WTC11 (cell line): Measurements from ENCODE around the gene PIP4P1. TPM values are rescaled to one million over a fixed set of nuclear protein-coding genes. Genes with fewer than 3 reads are reported as not detected.

Experiments
- ATAC-seq: fragments of 200-7000 bp; cut with Tn5 transposase; 2 replicates; pipeline ENCODE4 v1.10.0; 2021; ENCODE audit warnings: mild to moderate bottlenecking, moderate library complexity
- CTCF ChIA-PET: fragments of 300-600 bp; sonication (Branson Sonifier 250); formaldehyde crosslinking; loops from one replicate; lab custom pipeline; 2021; ENCODE audit warnings: antibody characterized with exemption; lab: Charles Lee
- POLR2A ChIA-PET: fragments of 350-600 bp; sonication (Branson Sonifier 250); formaldehyde crosslinking; loops from one replicate; lab custom pipeline; 2021; ENCODE audit warnings: antibody characterized with exemption; lab: Charles Lee
- DNase-seq: peaks from one replicate; pipeline ENCODE4 v3.0.0; 2021; ENCODE audit warnings: low spot score
- H3K27ac Mint-ChIP-seq: 2 replicates; pipeline ENCODE4 v1.8.0; 2021; ENCODE audit warnings: mixed read lengths
- H3K27me3 Mint-ChIP-seq: 2 replicates; pipeline ENCODE4 v1.8.0; 2021; ENCODE audit warnings: low read depth, mild to moderate bottlenecking, moderate library complexity, mixed read lengths
- H3K36me3 Mint-ChIP-seq: 2 replicates; pipeline ENCODE4 v1.8.0; 2021; ENCODE audit warnings: mixed read lengths
- H3K4me1 Mint-ChIP-seq: 2 replicates; pipeline ENCODE4 v1.8.0; 2022; ENCODE audit warnings: mixed read lengths
- H3K4me3 Mint-ChIP-seq: 2 replicates; pipeline ENCODE4 v1.8.0; 2021; ENCODE audit warnings: mild to moderate bottlenecking, moderate library complexity, mixed read lengths
- H3K9me3 Mint-ChIP-seq: 2 replicates; pipeline ENCODE4 v1.8.0; 2021; ENCODE audit warnings: mixed read lengths
- AFF4 ChIP-seq: sonication (generic); formaldehyde crosslinking; IDR thresholded peaks from 2 replicates; pipeline ENCODE4 v1.8.1; 2023; ENCODE audit warnings: mild to moderate bottlenecking, missing genetic modification reagents, borderline replicate concordance
- ATF1 ChIP-seq: sonication (generic); formaldehyde crosslinking; IDR thresholded peaks from 2 replicates; pipeline ENCODE4 v1.8.1; 2023; ENCODE audit warnings: mild to moderate bottlenecking, moderate library complexity, missing genetic modification reagents
- ATF2 ChIP-seq: sonication (generic); formaldehyde crosslinking; IDR thresholded peaks from 2 replicates; pipeline ENCODE4 v1.8.1; 2022; ENCODE audit warnings: low read depth, missing genetic modification reagents, borderline replicate concordance
- CBFB ChIP-seq: sonication (generic); formaldehyde crosslinking; IDR thresholded peaks from 2 replicates; pipeline ENCODE4 v1.8.1; 2022; ENCODE audit warnings: mild to moderate bottlenecking, low read depth, missing genetic modification reagents
- CREB1 ChIP-seq: sonication (generic); formaldehyde crosslinking; IDR thresholded peaks from 2 replicates; pipeline ENCODE4 v1.8.0; 2023; ENCODE audit warnings: mild to moderate bottlenecking, missing genetic modification reagents
- ETV6 ChIP-seq: sonication (generic); formaldehyde crosslinking; IDR thresholded peaks from 2 replicates; pipeline ENCODE4 v1.8.1; 2022; ENCODE audit warnings: mild to moderate bottlenecking, missing genetic modification reagents
- FOXJ3 ChIP-seq: sonication (generic); formaldehyde crosslinking; IDR thresholded peaks from 2 replicates; pipeline ENCODE4 v1.9.0; 2021; ENCODE audit warnings: missing genetic modification reagents, mild to moderate bottlenecking, borderline replicate concordance
- GRHL2 ChIP-seq: fragments of 250-450 bp; sonication (Bioruptor Pico); IDR thresholded peaks from 2 replicates; pipeline ENCODE4 v1.8.0; 2022; ENCODE audit warnings: mild to moderate bottlenecking, moderate library complexity; ENCODE audit not compliant: insufficient replicate concordance, severe bottlenecking
- MYBL2 ChIP-seq: sonication (generic); formaldehyde crosslinking; IDR thresholded peaks from 2 replicates; pipeline ENCODE4 v1.8.1; 2023; ENCODE audit warnings: mild to moderate bottlenecking, moderate library complexity, missing genetic modification reagents
- NR1H2 ChIP-seq: sonication (generic); formaldehyde crosslinking; IDR thresholded peaks from 2 replicates; pipeline ENCODE4 v1.9.0; 2021; ENCODE audit warnings: mild to moderate bottlenecking, moderate library complexity, missing genetic modification reagents
- NR2C2 ChIP-seq: sonication (generic); formaldehyde crosslinking; IDR thresholded peaks from 2 replicates; pipeline ENCODE4 v1.8.0; 2022; ENCODE audit warnings: mild to moderate bottlenecking, missing genetic modification reagents
- PRRX2 ChIP-seq: fragments of 250-450 bp; sonication (Bioruptor Pico); IDR thresholded peaks from 2 replicates; pipeline ENCODE4 v1.8.0; 2021; ENCODE audit warnings: mild to moderate bottlenecking
- RORB ChIP-seq: fragments of 250-450 bp; sonication (Bioruptor Pico); IDR thresholded peaks from 2 replicates; pipeline ENCODE4 v1.9.0; 2021; ENCODE audit warnings: mild to moderate bottlenecking
- SMAD3 ChIP-seq: sonication (generic); formaldehyde crosslinking; IDR thresholded peaks from 2 replicates; pipeline ENCODE4 v1.8.0; 2022; ENCODE audit warnings: missing genetic modification reagents, mild to moderate bottlenecking, borderline replicate concordance
- SOX15 ChIP-seq: fragments of 250-450 bp; sonication (Bioruptor Pico); IDR thresholded peaks from 2 replicates; pipeline ENCODE4 v1.9.0; 2021; ENCODE audit warnings: mild to moderate bottlenecking
- ZBTB43 ChIP-seq: sonication (generic); formaldehyde crosslinking; IDR thresholded peaks from 2 replicates; pipeline ENCODE4 v1.8.1; 2023; ENCODE audit warnings: mild to moderate bottlenecking, missing genetic modification reagents
- ZNF232 ChIP-seq: sonication (generic); formaldehyde crosslinking; IDR thresholded peaks from 2 replicates; pipeline ENCODE4 v1.8.0; 2022; ENCODE audit warnings: mild to moderate bottlenecking, missing genetic modification reagents
- ZNF263 ChIP-seq: sonication (generic); formaldehyde crosslinking; IDR thresholded peaks from 2 replicates; pipeline ENCODE4 v1.8.1; 2022; ENCODE audit warnings: low read depth, mild to moderate bottlenecking, moderate library complexity, missing genetic modification reagents
- ZNF317 ChIP-seq: sonication (generic); formaldehyde crosslinking; IDR thresholded peaks from 2 replicates; pipeline ENCODE4 v1.8.1; 2023; ENCODE audit warnings: low read depth, mild to moderate bottlenecking, moderate library complexity, missing genetic modification reagents, borderline replicate concordance
- total RNA-seq: library from RNA; stranded (reverse); gene quantifications from 3 replicates; pipeline ENCODE4 v1.2.3, GENCODE V29; 2021
- TF ChIP-seq, protein P1 (sequence below): sonication (generic); formaldehyde crosslinking; IDR thresholded peaks from 2 replicates; pipeline ENCODE4 v1.8.0; 2022; ENCODE audit warnings: mild to moderate bottlenecking, missing genetic modification reagents
- TF ChIP-seq, protein P2 (sequence below): sonication (generic); formaldehyde crosslinking; IDR thresholded peaks from 2 replicates; pipeline ENCODE4 v1.8.0; 2023; ENCODE audit warnings: mild to moderate bottlenecking, missing genetic modification reagents
- TF ChIP-seq, protein P3 (sequence below): sonication (generic); formaldehyde crosslinking; IDR thresholded peaks from 2 replicates; pipeline ENCODE4 v1.8.1; 2023; ENCODE audit warnings: mild to moderate bottlenecking, missing genetic modification reagents, moderate library complexity

PIP4P1 gene
- total RNA-seq, 1 experiment from 2014 or later = 34.1 TPM

DNA sequence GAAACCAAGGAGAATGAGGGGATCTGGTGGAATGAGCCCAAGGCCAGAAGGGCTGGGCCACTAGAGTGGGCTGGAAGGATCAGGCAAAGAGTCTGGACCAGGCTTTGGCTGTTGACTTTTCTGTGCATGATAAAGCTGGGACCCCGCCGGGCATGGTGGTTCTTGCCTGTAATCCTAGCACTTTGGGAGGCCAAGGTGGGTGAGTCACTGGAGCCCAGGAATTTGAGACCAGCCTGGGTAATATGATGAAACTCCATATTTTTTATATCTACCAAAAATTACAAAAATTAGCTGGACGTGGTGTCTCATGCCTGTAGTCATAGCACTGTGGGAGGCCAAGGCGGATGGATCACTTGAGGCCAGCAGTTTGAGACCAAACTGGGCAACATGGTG lies 24.9 kb downstream of the PIP4P1 start (continued):
- TF ChIP-seq AFF4 (CRISPR knock-in tag) (no peak), ZBTB43 (CRISPR knock-in tag) (no peak), NR2C2 (CRISPR knock-in tag) (no peak), PRRX2 (CRISPR knock-in tag) (no peak)

GRCh38 chr14:20435582-20436362 lies 25.5 kb downstream of the PIP4P1 start, which contains the start of gene KLHL33:
KLHL33 (minus strand) TSS chr14:20436166; CDS start chr14:20435811, 355 bp downstream.
- CTCF ChIA-PET = interaction anchor here (0.6 to 2.4 kb wide), 3 partner anchors 12 to 177 kb away, joined by 3 to 21 read pairs (median 4); no protein-coding TSS in a partner anchor
- no peak within 1 kb of the TSS for H3K27ac Mint-ChIP-seq
- TF ChIP-seq ATF2 (CRISPR knock-in tag) (no peak), SOX15 (no peak), ZBTB43 (CRISPR knock-in tag) (no peak), FOXJ3 (no peak), MYBL2 (no peak), ZNF317 (CRISPR knock-in tag) (no peak), ETV6 (no peak), CBFB (CRISPR knock-in tag) (no peak), RORB (CRISPR knock-in tag) (no peak), NR2C2 (CRISPR knock-in tag) (no peak), NR1H2 (CRISPR knock-in tag) (no peak), ZNF263 (CRISPR knock-in tag) (no peak), ZNF232 (CRISPR knock-in tag) (no peak), SMAD3 (CRISPR knock-in tag) (no peak), CREB1 (no peak), GRHL2 (no peak), ATF1 (CRISPR knock-in tag) (no peak)
- TF ChIP-seq, protein P1, sequence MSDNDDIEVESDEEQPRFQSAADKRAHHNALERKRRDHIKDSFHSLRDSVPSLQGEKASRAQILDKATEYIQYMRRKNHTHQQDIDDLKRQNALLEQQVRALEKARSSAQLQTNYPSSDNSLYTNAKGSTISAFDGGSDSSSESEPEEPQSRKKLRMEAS (CRISPR knock-in tag) = no peak
- TF ChIP-seq, protein P2, sequence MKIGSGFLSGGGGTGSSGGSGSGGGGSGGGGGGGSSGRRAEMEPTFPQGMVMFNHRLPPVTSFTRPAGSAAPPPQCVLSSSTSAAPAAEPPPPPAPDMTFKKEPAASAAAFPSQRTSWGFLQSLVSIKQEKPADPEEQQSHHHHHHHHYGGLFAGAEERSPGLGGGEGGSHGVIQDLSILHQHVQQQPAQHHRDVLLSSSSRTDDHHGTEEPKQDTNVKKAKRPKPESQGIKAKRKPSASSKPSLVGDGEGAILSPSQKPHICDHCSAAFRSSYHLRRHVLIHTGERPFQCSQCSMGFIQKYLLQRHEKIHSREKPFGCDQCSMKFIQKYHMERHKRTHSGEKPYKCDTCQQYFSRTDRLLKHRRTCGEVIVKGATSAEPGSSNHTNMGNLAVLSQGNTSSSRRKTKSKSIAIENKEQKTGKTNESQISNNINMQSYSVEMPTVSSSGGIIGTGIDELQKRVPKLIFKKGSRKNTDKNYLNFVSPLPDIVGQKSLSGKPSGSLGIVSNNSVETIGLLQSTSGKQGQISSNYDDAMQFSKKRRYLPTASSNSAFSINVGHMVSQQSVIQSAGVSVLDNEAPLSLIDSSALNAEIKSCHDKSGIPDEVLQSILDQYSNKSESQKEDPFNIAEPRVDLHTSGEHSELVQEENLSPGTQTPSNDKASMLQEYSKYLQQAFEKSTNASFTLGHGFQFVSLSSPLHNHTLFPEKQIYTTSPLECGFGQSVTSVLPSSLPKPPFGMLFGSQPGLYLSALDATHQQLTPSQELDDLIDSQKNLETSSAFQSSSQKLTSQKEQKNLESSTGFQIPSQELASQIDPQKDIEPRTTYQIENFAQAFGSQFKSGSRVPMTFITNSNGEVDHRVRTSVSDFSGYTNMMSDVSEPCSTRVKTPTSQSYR (CRISPR knock-in tag) = no peak
- TF ChIP-seq, protein P3, sequence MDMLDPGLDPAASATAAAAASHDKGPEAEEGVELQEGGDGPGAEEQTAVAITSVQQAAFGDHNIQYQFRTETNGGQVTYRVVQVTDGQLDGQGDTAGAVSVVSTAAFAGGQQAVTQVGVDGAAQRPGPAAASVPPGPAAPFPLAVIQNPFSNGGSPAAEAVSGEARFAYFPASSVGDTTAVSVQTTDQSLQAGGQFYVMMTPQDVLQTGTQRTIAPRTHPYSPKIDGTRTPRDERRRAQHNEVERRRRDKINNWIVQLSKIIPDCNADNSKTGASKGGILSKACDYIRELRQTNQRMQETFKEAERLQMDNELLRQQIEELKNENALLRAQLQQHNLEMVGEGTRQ = no peak

More at GRCh38 chr14:20435582-20436362, 25.5 kb downstream of the PIP4P1 start, which contains the start of gene KLHL33:
- POLR2A ChIA-PET = interaction anchor here (0.7 to 1.5 kb wide), 3 partner anchors 19 to 92 kb away, joined by 4 to 8 read pairs (median 8); partner anchors contain the start of genes APEX1, OSGEP, PARP2 and PIP4P1
- Mint-ChIP-seq H3K4me3 (peak within 1 kb of the TSS; percentile 73), H3K36me3 (no peaks in the 10 kb centered on the region), H3K27me3 (peaks cover 34% of the 10 kb centered on the region), H3K9me3 (no peaks in the 10 kb centered on the region), H3K4me1 (peaks cover 13% of the 10 kb centered on the region)
- DNase-seq (no peak), ATAC-seq (peak; percentile 18)
